ENCODE measurements around the gene PPM1H. TPM values are rescaled to one million over a fixed set of nuclear protein-coding genes. Genes with fewer than 3 reads are reported as not detected.

PPM1H gene
- total RNA-seq, 1 experiment from 2014 or later: 8.5 TPM

GRCh38 chr12:62911286-62911685 is 23.7 kb downstream of the PPM1H start:
- H3K9me3 ChIP-seq (replicated peaks): no peaks in the 10 kb centered on the region
- no peaks in the 10 kb centered on the region for H3K36me3 ChIP-seq
- H3K27ac ChIP-seq: no peak overlapping the region
- H3K4me1 ChIP-seq (replicated peaks): no peaks in the 10 kb centered on the region
- no peaks in the 10 kb centered on the region for H3K27me3 ChIP-seq (replicated peaks)
- no peak for DNase-seq (ENCODE audit: low read depth in 1 of 2, low spot score in 2 of 2)
- no peak overlapping the region for H3K4me3 ChIP-seq

GRCh38 chr12:62910549-62911169 is 24.3 kb downstream of the PPM1H start:
- no peaks in the 10 kb centered on the region for H3K4me1 ChIP-seq (replicated peaks)
- H3K27ac ChIP-seq: no peak overlapping the region
- no peak overlapping the region for H3K4me3 ChIP-seq
- DNase-seq (ENCODE audit: low read depth in 1 of 2, low spot score in 2 of 2): no peak
- no peaks in the 10 kb centered on the region for H3K36me3 ChIP-seq
- H3K27me3 ChIP-seq (replicated peaks): no peaks in the 10 kb centered on the region
- H3K9me3 ChIP-seq (replicated peaks): no peaks in the 10 kb centered on the region

- H3K36me3 ChIP-seq: no peaks in the 10 kb centered on the region
- H3K4me1 ChIP-seq (replicated peaks): no peaks in the 10 kb centered on the region
- no peaks in the 10 kb centered on the region for H3K9me3 ChIP-seq (replicated peaks)
- H3K27ac ChIP-seq: no peak overlapping the region
- H3K4me3 ChIP-seq: no peak overlapping the region
- no peaks in the 10 kb centered on the region for H3K27me3 ChIP-seq (replicated peaks)
- DNase-seq (ENCODE audit: low read depth in 1 of 2, low spot score in 2 of 2): no peak
These were observed 25.6 kb downstream of the PPM1H start for GRCh38 chr12:62909340-62909739.

GRCh38 chr12:62908674-62909073 is 26.3 kb downstream of the PPM1H start:
- Histone ChIP-seq H3K27ac (no peak overlapping the region), H3K27me3 (replicated peaks) (no peaks in the 10 kb centered on the region), H3K4me1 (replicated peaks) (no peaks in the 10 kb centered on the region), H3K36me3 (no peaks in the 10 kb centered on the region), H3K4me3 (no peak overlapping the region), H3K9me3 (replicated peaks) (no peaks in the 10 kb centered on the region)
- no peak for DNase-seq (ENCODE audit: low read depth in 1 of 2, low spot score in 2 of 2)

GRCh38 chr12:62907561-62907960 is 27.4 kb downstream of the PPM1H start:
- no peaks in the 10 kb centered on the region for H3K9me3 ChIP-seq (replicated peaks)
- H3K27me3 ChIP-seq (replicated peaks): no peaks in the 10 kb centered on the region
- H3K36me3 ChIP-seq: no peaks in the 10 kb centered on the region
- DNase-seq (ENCODE audit: low read depth in 1 of 2, low spot score in 2 of 2): no peak
- no peak overlapping the region for H3K27ac ChIP-seq
- no peak overlapping the region for H3K4me3 ChIP-seq
- no peaks in the 10 kb centered on the region for H3K4me1 ChIP-seq (replicated peaks)

- no peaks in the 10 kb centered on the region for H3K4me1 ChIP-seq (replicated peaks)
- H3K27me3 ChIP-seq (replicated peaks): no peaks in the 10 kb centered on the region
- no peak for DNase-seq (ENCODE audit: low read depth in 1 of 2, low spot score in 2 of 2)
These were observed 27.9 kb downstream of the PPM1H start for GRCh38 chr12:62907078-62907477.

GRCh38 chr12:62903151-62903550 is 31.8 kb downstream of the PPM1H start:
- H3K4me1 ChIP-seq (replicated peaks): no peaks in the 10 kb centered on the region
- DNase-seq (ENCODE audit: low read depth in 1 of 2, low spot score in 2 of 2): no peak
- H3K36me3 ChIP-seq: no peaks in the 10 kb centered on the region
- H3K27ac ChIP-seq: no peak overlapping the region
- no peaks in the 10 kb centered on the region for H3K9me3 ChIP-seq (replicated peaks)
- no peaks in the 10 kb centered on the region for H3K27me3 ChIP-seq (replicated peaks)
- H3K4me3 ChIP-seq: no peak overlapping the region

More at GRCh38 chr12:62907078-62907477, 27.9 kb downstream of the PPM1H start:
- no peaks in the 10 kb centered on the region for H3K36me3 ChIP-seq
- H3K4me3 ChIP-seq: no peak overlapping the region
- H3K9me3 ChIP-seq (replicated peaks): no peaks in the 10 kb centered on the region
- H3K27ac ChIP-seq: no peak overlapping the region

GRCh38 chr12:62900686-62901272 is 34.2 kb downstream of the PPM1H start:
- Histone ChIP-seq H3K27ac (no peak overlapping the region), H3K36me3 (no peaks in the 10 kb centered on the region), H3K4me1 (replicated peaks) (no peaks in the 10 kb centered on the region), H3K9me3 (replicated peaks) (no peaks in the 10 kb centered on the region), H3K27me3 (replicated peaks) (no peaks in the 10 kb centered on the region), H3K4me3 (no peak overlapping the region)
- DNase-seq (ENCODE audit: low read depth in 1 of 2, low spot score in 2 of 2): no peak

GRCh38 chr12:62899568-62900390 is 35.2 kb downstream of the PPM1H start:
- H3K27me3 ChIP-seq (replicated peaks): no peaks in the 10 kb centered on the region
- H3K9me3 ChIP-seq (replicated peaks): no peaks in the 10 kb centered on the region
- H3K4me1 ChIP-seq (replicated peaks): no peaks in the 10 kb centered on the region
- no peaks in the 10 kb centered on the region for H3K36me3 ChIP-seq
- no peak overlapping the region for H3K4me3 ChIP-seq
- H3K27ac ChIP-seq: no peak overlapping the region
- no peak for DNase-seq (ENCODE audit: low read depth in 1 of 2, low spot score in 2 of 2)

GRCh38 chr12:62898526-62898925 is 36.4 kb downstream of the PPM1H start:
- Histone ChIP-seq H3K27ac (no peak overlapping the region), H3K36me3 (no peaks in the 10 kb centered on the region), H3K4me3 (no peak overlapping the region), H3K4me1 (replicated peaks) (peaks cover 2% of the 10 kb centered on the region; the same call in 1 of the 2 replicates), H3K9me3 (replicated peaks) (no peaks in the 10 kb centered on the region), H3K27me3 (replicated peaks) (no peaks in the 10 kb centered on the region)
- DNase-seq (ENCODE audit: low read depth in 1 of 2, low spot score in 2 of 2): no peak

- H3K27me3 ChIP-seq (replicated peaks): no peaks in the 10 kb centered on the region
- H3K36me3 ChIP-seq: no peaks in the 10 kb centered on the region
- no peaks in the 10 kb centered on the region for H3K9me3 ChIP-seq (replicated peaks)
- DNase-seq (ENCODE audit: low read depth in 1 of 2, low spot score in 2 of 2): no peak
- H3K4me3 ChIP-seq: no peak overlapping the region
- no peak overlapping the region for H3K27ac ChIP-seq
- H3K4me1 ChIP-seq (replicated peaks): peaks cover 9% of the 10 kb centered on the region
These were observed 39.5 kb downstream of the PPM1H start for GRCh38 chr12:62895351-62895877.

GRCh38 chr12:62893276-62893675 is 41.7 kb downstream of the PPM1H start:
- Histone ChIP-seq H3K4me3 (no peak overlapping the region), H3K9me3 (replicated peaks) (no peaks in the 10 kb centered on the region), H3K4me1 (replicated peaks) (peaks cover 9% of the 10 kb centered on the region), H3K36me3 (no peaks in the 10 kb centered on the region), H3K27me3 (replicated peaks) (no peaks in the 10 kb centered on the region), H3K27ac (no peak overlapping the region)
- peak in 1 of 2 experiments; percentile 33 for DNase-seq (ENCODE audit: low read depth in 1 of 2, low spot score in 2 of 2)

- Histone ChIP-seq H3K9me3 (replicated peaks) (no peaks in the 10 kb centered on the region), H3K4me1 (replicated peaks) (peaks cover 9% of the 10 kb centered on the region), H3K27me3 (replicated peaks) (no peaks in the 10 kb centered on the region), H3K27ac (no peak overlapping the region), H3K36me3 (no peaks in the 10 kb centered on the region), H3K4me3 (no peak overlapping the region)
- DNase-seq (ENCODE audit: low read depth in 1 of 2, low spot score in 2 of 2): no peak
These were observed 43.0 kb downstream of the PPM1H start for GRCh38 chr12:62891805-62892549.

Measured in SJSA1 (cell line).